H9 (cell line): ENCODE data around the gene OR52E5. TPM values are rescaled to one million over a fixed set of nuclear protein-coding genes. Genes with fewer than 3 reads are reported as not detected.

Experiments
- DNase-seq: peaks from one replicate; pipeline ENCODE4 v3.0.0-alpha.2; 2017
- H2AFZ ChIP-seq: one replicate; pipeline ENCODE4 v1.6.1; 2013; ENCODE audit warnings: mild to moderate bottlenecking, low read length, control low read depth, moderate library complexity
- H2AK5ac ChIP-seq: 2 replicates; pipeline ENCODE4 v1.6.1; 2013; ENCODE audit warnings: low read length, control low read depth, mixed read lengths; ENCODE audit not compliant: insufficient read length
- H2BK120ac ChIP-seq: one replicate; pipeline ENCODE4 v1.6.1; 2013; ENCODE audit warnings: low read depth, mild to moderate bottlenecking, low read length, control low read depth, inconsistent platforms; ENCODE audit not compliant: poor library complexity, severe bottlenecking
- H2BK12ac ChIP-seq: 2 replicates; pipeline ENCODE4 v1.6.1; 2013; ENCODE audit warnings: low read length, control low read depth, mixed read lengths, low read depth; ENCODE audit not compliant: insufficient read length
- H2BK15ac ChIP-seq: 2 replicates; pipeline ENCODE4 v1.6.1; 2013; ENCODE audit warnings: low read depth, low read length, control low read depth
- H2BK20ac ChIP-seq: one replicate; pipeline ENCODE4 v1.6.1; 2013; ENCODE audit warnings: low read depth, mild to moderate bottlenecking, low read length, control low read depth, inconsistent platforms; ENCODE audit not compliant: poor library complexity, severe bottlenecking
- H2BK5ac ChIP-seq: 2 replicates; pipeline ENCODE4 v1.6.1; 2013; ENCODE audit warnings: low read length, control low read depth, mixed read lengths; ENCODE audit not compliant: insufficient read length
- H3K14ac ChIP-seq: 2 replicates; pipeline ENCODE4 v1.6.1; 2013; ENCODE audit warnings: low read length, control low read depth; ENCODE audit not compliant: insufficient read depth
- H3K18ac ChIP-seq: 2 replicates; pipeline ENCODE4 v1.6.1; 2013; ENCODE audit warnings: low read depth, mild to moderate bottlenecking, mixed read lengths, low read length, control low read depth; ENCODE audit not compliant: insufficient read length
- H3K23ac ChIP-seq: 2 replicates; pipeline ENCODE4 v1.6.1; 2013; ENCODE audit warnings: low read length, control low read depth, mixed read lengths, low read depth; ENCODE audit not compliant: insufficient read length
- H3K23me2 ChIP-seq: 2 replicates; pipeline ENCODE4 v1.6.1; 2013; ENCODE audit warnings: low read depth, mild to moderate bottlenecking, mixed read lengths, low read length, control low read depth; ENCODE audit not compliant: insufficient read length, poor library complexity, severe bottlenecking
- H3K27ac ChIP-seq: 2 replicates; pipeline ENCODE4 v1.5.1; 2013; ENCODE audit warnings: low read length, control low read depth, mixed read lengths, low read depth; ENCODE audit not compliant: insufficient read length
- H3K27me3 ChIP-seq: 2 replicates; pipeline ENCODE4 v1.6.1; 2013; ENCODE audit warnings: low read length, control low read depth, inconsistent platforms; ENCODE audit not compliant: insufficient read depth
- H3K4ac ChIP-seq: 2 replicates; pipeline ENCODE4 v1.6.1; 2013; ENCODE audit warnings: low read depth, mild to moderate bottlenecking, control low read depth, inconsistent platforms, low read length, moderate library complexity
- H3K4me1 ChIP-seq: 2 replicates; pipeline ENCODE4 v1.6.1; 2013; ENCODE audit warnings: low read length, control low read depth, inconsistent platforms; ENCODE audit not compliant: insufficient read depth
- H3K4me2 ChIP-seq: 2 replicates; pipeline ENCODE4 v1.6.1; 2013; ENCODE audit warnings: low read length, control low read depth, mixed read lengths; ENCODE audit not compliant: insufficient read length, insufficient read depth
- H3K56ac ChIP-seq: 2 replicates; pipeline ENCODE4 v1.6.1; 2013; ENCODE audit warnings: low read depth, mild to moderate bottlenecking, mixed read lengths, low read length, control low read depth; ENCODE audit not compliant: insufficient read length
- H3K79me1 ChIP-seq: 2 replicates; pipeline ENCODE4 v1.6.1; 2013; ENCODE audit warnings: low read depth, mild to moderate bottlenecking, moderate library complexity, low read length, control low read depth, inconsistent platforms; ENCODE audit not compliant: insufficient read depth, poor library complexity, severe bottlenecking
- H3K79me2 ChIP-seq: 2 replicates; pipeline ENCODE4 v1.6.1; 2013; ENCODE audit warnings: low read length, control low read depth, inconsistent platforms; ENCODE audit not compliant: insufficient read depth
- H3K9ac ChIP-seq: 2 replicates; pipeline ENCODE4 v1.6.1; 2013; ENCODE audit warnings: low read length, control low read depth, mixed read lengths; ENCODE audit not compliant: insufficient read length; ENCODE audit errors: extremely low read depth
- H3K9me3 ChIP-seq: one replicate; pipeline ENCODE4 v1.6.1; 2013; ENCODE audit warnings: low read depth, low read length, inconsistent platforms; ENCODE audit not compliant: control insufficient read depth
- H3T11ph ChIP-seq: one replicate; pipeline ENCODE4 v1.6.1; 2013; ENCODE audit warnings: mild to moderate bottlenecking, low read length, control low read depth, inconsistent platforms
- H4K20me1 ChIP-seq: one replicate; pipeline ENCODE4 v1.6.1; 2013; ENCODE audit not compliant: control insufficient read depth, insufficient read length, insufficient read depth
- H4K5ac ChIP-seq: 2 replicates; pipeline ENCODE4 v1.6.1; 2013; ENCODE audit warnings: low read depth, mild to moderate bottlenecking, mixed read lengths, low read length, control low read depth; ENCODE audit not compliant: insufficient read length
- H4K8ac ChIP-seq: replicated peaks from 2 replicates; pipeline ENCODE4 v1.6.1; 2013; ENCODE audit warnings: low read length, control low read depth, mixed read lengths, low read depth; ENCODE audit not compliant: insufficient read length
- H4K91ac ChIP-seq: 2 replicates; pipeline ENCODE4 v1.6.1; 2013; ENCODE audit warnings: low read depth, mild to moderate bottlenecking, moderate library complexity, mixed read lengths, low read length, control low read depth; ENCODE audit not compliant: insufficient read length
- H3K27ac Mint-ChIP-seq, 3 experiments: 2 replicates in 2 of 3; 3 replicates in 1 of 3; pipeline ENCODE4 v1.8.0; 2020 to 2021; ENCODE audit warnings: mixed read lengths in 3 of 3, mild to moderate bottlenecking in 1 of 3, moderate library complexity in 1 of 3
- H3K27me3 Mint-ChIP-seq: 2 replicates; pipeline ENCODE4 v1.8.0; 2021; ENCODE audit warnings: low read depth, mild to moderate bottlenecking, moderate library complexity, mixed read lengths
- H3K36me3 Mint-ChIP-seq, 3 experiments: 2 replicates in 2 of 3; 3 replicates in 1 of 3; pipeline ENCODE4 v1.8.0; 2020 to 2021; ENCODE audit warnings: low read depth in 3 of 3, mixed read lengths in 3 of 3; ENCODE audit not compliant: insufficient read depth in 1 of 3
- H3K4me1 Mint-ChIP-seq, 2 experiments: 2 replicates each; pipeline ENCODE4 v1.8.0; 2020; ENCODE audit warnings: mixed read lengths in 2 of 2
- H3K4me3 Mint-ChIP-seq, 2 experiments: 2 replicates in 1 of 2; 3 replicates in 1 of 2; pipeline ENCODE4 v1.8.0; 2020 to 2021; ENCODE audit warnings: mild to moderate bottlenecking in 2 of 2, mixed read lengths in 2 of 2, moderate library complexity in 1 of 2
- H3K9me3 Mint-ChIP-seq, 2 experiments: 2 replicates in 1 of 2; 3 replicates in 1 of 2; pipeline ENCODE4 v1.8.0; 2020; ENCODE audit warnings: mild to moderate bottlenecking in 2 of 2, mixed read lengths in 2 of 2, moderate library complexity in 1 of 2
- CTCF ChIP-seq: fragments of 200-600 bp; sonication (generic); conservative IDR thresholded peaks from 3 replicates; pipeline ENCODE4 v1.8.0; 2021; ENCODE audit warnings: antibody characterized with exemption, mild to moderate bottlenecking
- WGBS: extraction: QIAGEN DNeasy Blood & Tissue Kit; methylation state at CpG from one replicate; pipeline ENCODE4 v1.1.7; 2013; ENCODE audit warnings: missing lambda C conversion rate, low lambda C conversion rate, mixed read lengths; ENCODE audit not compliant: insufficient read length; ENCODE audit errors: extremely low coverage; 5-methylcytosine and 5-hydroxymethylcytosine counted together
- total RNA-seq: library from RNA; stranded (reverse); gene quantifications from 2 replicates; pipeline ENCODE4 v1.2.1, GENCODE V29; 2021

Gene OR52E5
- total RNA-seq, 1 experiment from 2014 or later: not detected

GRCh38 chr11:5941951-5942350 is 48.9 kb downstream of the OR52E5 start, which contains the start of gene OR56A3:
Gene OR56A3, plus strand, starts transcription at chr11:5942251. Its CDS starts 5,096 bp downstream, at chr11:5947347.
- Mint-ChIP-seq H3K27ac (no peak within 1 kb of the TSS; a peak in 1 of 7 replicates), H3K27me3 (no peaks in the 10 kb centered on the region; the same call in 1 of the 2 replicates), H3K9me3 (peaks cover 9 to 16% of the 10 kb centered on the region in 2 experiments), H3K4me3 (no peak within 1 kb of the TSS), H3K36me3 (peaks cover 2 to 10% (median 6%) of the 10 kb centered on the region in 3 experiments; a peak in 5 of 7 replicates), H3K4me1 (no peaks in the 10 kb centered on the region)
- Histone ChIP-seq H3K9ac (no peak within 1 kb of the TSS), H3K79me1 (no peaks in the 10 kb centered on the region), H3K9me3 (no peaks in the 10 kb centered on the region), H3K27ac (no peak within 1 kb of the TSS), H4K5ac (no peak within 1 kb of the TSS), H3K23ac (no peak within 1 kb of the TSS), H2BK15ac (no peak within 1 kb of the TSS), H2BK12ac (no peak within 1 kb of the TSS), H4K20me1 (no peaks in the 10 kb centered on the region), H4K8ac (no peak within 1 kb of the TSS), H2BK120ac (no peak within 1 kb of the TSS), H3K4me1 (no peaks in the 10 kb centered on the region), H2BK20ac (no peak within 1 kb of the TSS), H3K79me2 (no peaks in the 10 kb centered on the region), H3K56ac (no peak within 1 kb of the TSS), H3K4ac (no peak within 1 kb of the TSS), H3K18ac (no peak within 1 kb of the TSS), H2BK5ac (no peak within 1 kb of the TSS), H3T11ph (no peak within 1 kb of the TSS), H3K27me3 (no peaks in the 10 kb centered on the region), H2AFZ (no peak within 1 kb of the TSS), H2AK5ac (no peak within 1 kb of the TSS), H3K23me2 (no peaks in the 10 kb centered on the region), H3K14ac (no peak within 1 kb of the TSS), H3K4me2 (no peak within 1 kb of the TSS), H4K91ac (no peak within 1 kb of the TSS)
- no CpG with 5 or more reads among the region's 3 CpGs for WGBS
- no peak for TF ChIP-seq CTCF
- DNase-seq: no peak

Other genes with a start within 250 kb of the OR52E5 start
- gene TRIM5, start 208.1 kb upstream of the OR52E5 start, total RNA-seq: 21.3 and 21.5 TPM in 2 replicates
- gene TRIM22, start 203.4 kb upstream of the OR52E5 start, total RNA-seq: 78.6 and 79.9 TPM in 2 replicates
- not detected in 2 replicates for gene OR56B1, start 156.8 kb upstream of the OR52E5 start, total RNA-seq
- not detected in 2 replicates for gene OR52N4, start 139.0 kb upstream of the OR52E5 start, total RNA-seq
- gene OR52N5, start 109.9 kb upstream of the OR52E5 start, total RNA-seq: not detected in 2 replicates
- not detected in 2 replicates for gene OR52N1, start 101.9 kb upstream of the OR52E5 start, total RNA-seq
- gene OR52N2, start 84.3 kb upstream of the OR52E5 start, total RNA-seq: not detected in 2 replicates
- gene OR52E6, start 51.3 kb upstream of the OR52E5 start, total RNA-seq: not detected in 2 replicates
- not detected in 2 replicates for gene OR52E8, start 35.5 kb upstream of the OR52E5 start, total RNA-seq
- not detected in 2 replicates for gene OR52E4, start 12.6 kb upstream of the OR52E5 start, total RNA-seq
- gene OR56A3, start 49.0 kb downstream of the OR52E5 start, total RNA-seq: not detected in 2 replicates
- not detected in 2 replicates for gene OR56A5, start 75.3 kb downstream of the OR52E5 start, total RNA-seq
- gene OR52L1, start 93.8 kb downstream of the OR52E5 start, total RNA-seq: not detected in 2 replicates
- not detected in 2 replicates for gene OR56A4, start 113.7 kb downstream of the OR52E5 start, total RNA-seq
- gene OR56A1, start 137.6 kb downstream of the OR52E5 start, total RNA-seq: 0.07 TPM in 2 replicates
- not detected in 2 replicates for gene OR56B4, start 214.5 kb downstream of the OR52E5 start, total RNA-seq